ENCODE measurements around the gene LMO1.

GRCh38 chr11:8204596-8204995 lies 59.1 kb downstream of the LMO1 start:
- no peak for TF ChIP-seq POLR2A (IDR thresholded peaks at IDR 0.05; ENCODE audit: control extremely low read depth in 1 of 2, low read depth in 2 of 2, low read length in 2 of 2)
- no peak for TF ChIP-seq ATF3 (IDR thresholded peaks at IDR 0.05; ENCODE audit: insufficient read depth, low read depth, low read length)
- no peak for TF ChIP-seq CTCF (IDR thresholded peaks at IDR 0.05; ENCODE audit: control extremely low read depth in 1 of 3, insufficient read depth in 1 of 3, low read depth in 1 of 3, low read length in 3 of 3)
- TF ChIP-seq RBBP5 (IDR thresholded peaks at IDR 0.05; ENCODE audit: borderline replicate concordance, low read depth, low read length), result no peak
- TF ChIP-seq TAF7 (optimal IDR thresholded peaks at IDR 0.05; ENCODE audit: borderline replicate concordance, low read depth, low read length), result no peak
- TF ChIP-seq SP4 (IDR thresholded peaks at IDR 0.05; ENCODE audit: low read length), result no peak
- no peak for TF ChIP-seq CBX8 (IDR thresholded peaks at IDR 0.05; ENCODE audit: borderline replicate concordance, low read depth, low read length)
- TF ChIP-seq EZH2 (IDR thresholded peaks at IDR 0.05; ENCODE audit: low read depth, low read length, severe bottlenecking), result no peak
- TF ChIP-seq BRCA1 (IDR thresholded peaks at IDR 0.05; ENCODE audit: low read depth, low read length), result no peak
- no peak for TF ChIP-seq MAFK (IDR thresholded peaks at IDR 0.05; ENCODE audit: low read depth, low read length)
- TF ChIP-seq SIRT6 (IDR thresholded peaks at IDR 0.05; ENCODE audit: low read length), result no peak
- no peak for TF ChIP-seq YY1 (IDR thresholded peaks at IDR 0.05; ENCODE audit: low read depth, low read length)
- TF ChIP-seq FOSL1 (IDR thresholded peaks at IDR 0.05; ENCODE audit: insufficient read depth, low read depth, low read length), result no peak
